Left kidney (tissue), 2 donors: Measurements from ENCODE around the gene LYPLAL1. TPM values are rescaled to one million over a fixed set of nuclear protein-coding genes. Genes with fewer than 3 reads are reported as not detected.
"Not testable (repeated sequence)": the region's sequence is repeated elsewhere in the genome, so short reads cannot be mapped to it uniquely, and the experiment has no call there.

Source experiments
- DNase-seq: peaks from one replicate; pipeline ENCODE4 v3.0.0-alpha.2; 2013
- polyA plus RNA-seq: library from polyadenylated mRNA; unstranded; fragments of 120-200 nt; gene quantifications from one replicate; pipeline ENCODE4 v1.2.1, GENCODE V29; 2013; ENCODE audit not compliant: insufficient read length

The LYPLAL1 gene
- polyA plus RNA-seq, 1 donor: 62.3 TPM

- no peak for DNase-seq
Measured at GRCh38 chr1:219206350-219206749, 32.7 kb downstream of the LYPLAL1 start.

GRCh38 chr1:219209578-219209977 is 35.9 kb downstream of the LYPLAL1 start:
- no peak for DNase-seq

DNA sequence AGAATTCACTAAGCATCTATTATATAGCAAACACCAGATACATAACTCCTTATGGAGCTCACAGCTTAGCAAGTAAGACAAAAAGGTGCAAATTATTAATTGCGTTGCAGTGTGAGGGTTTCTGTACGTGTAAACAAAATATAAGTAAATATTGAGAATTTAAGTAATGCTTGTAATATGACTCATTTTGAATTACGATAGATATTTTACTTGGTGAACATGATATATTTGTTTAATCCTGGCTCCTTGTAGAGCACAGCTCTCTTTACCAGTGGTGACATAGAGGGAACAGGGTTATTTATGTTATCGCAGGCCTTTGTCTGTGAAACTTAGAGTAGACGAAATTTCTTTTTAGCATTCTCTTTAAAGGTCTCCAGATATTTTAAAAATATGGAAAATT is 36.4 kb downstream of the LYPLAL1 start:
- DNase-seq: no peak

GRCh38 chr1:219215477-219215876 is 41.8 kb downstream of the LYPLAL1 start:
- DNase-seq: no peak

DNA sequence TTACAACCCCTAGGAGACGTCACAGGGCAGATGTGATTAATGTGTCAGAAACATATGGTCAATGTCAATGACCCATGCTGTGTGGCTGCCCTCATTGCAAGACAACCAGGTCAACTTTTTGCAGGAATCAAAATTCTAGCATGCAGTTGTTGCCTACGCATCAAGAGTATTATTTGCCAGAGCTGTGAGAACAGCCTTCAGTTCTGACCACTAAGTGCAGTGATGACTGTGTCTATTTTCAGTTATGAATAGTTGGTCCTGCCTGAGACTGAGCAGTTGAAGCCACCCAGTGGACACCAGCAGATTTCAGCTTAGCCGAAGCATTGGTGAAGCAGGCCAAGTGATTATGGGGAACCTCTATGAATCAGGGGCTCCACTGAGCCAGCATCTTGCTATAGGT is 47.3 kb downstream of the LYPLAL1 start:
- no peak for DNase-seq

- no peak for DNase-seq
Measured at GRCh38 chr1:219223496-219223895, 49.8 kb downstream of the LYPLAL1 start.

- DNase-seq: no peak
Measured at GRCh38 chr1:219226196-219226595, 52.5 kb downstream of the LYPLAL1 start.

- DNase-seq: no peak
Measured at GRCh38 chr1:219227360-219228057, 53.8 kb downstream of the LYPLAL1 start.

- no peak for DNase-seq
Measured at GRCh38 chr1:219228058-219228419, 54.4 kb downstream of the LYPLAL1 start.

DNA sequence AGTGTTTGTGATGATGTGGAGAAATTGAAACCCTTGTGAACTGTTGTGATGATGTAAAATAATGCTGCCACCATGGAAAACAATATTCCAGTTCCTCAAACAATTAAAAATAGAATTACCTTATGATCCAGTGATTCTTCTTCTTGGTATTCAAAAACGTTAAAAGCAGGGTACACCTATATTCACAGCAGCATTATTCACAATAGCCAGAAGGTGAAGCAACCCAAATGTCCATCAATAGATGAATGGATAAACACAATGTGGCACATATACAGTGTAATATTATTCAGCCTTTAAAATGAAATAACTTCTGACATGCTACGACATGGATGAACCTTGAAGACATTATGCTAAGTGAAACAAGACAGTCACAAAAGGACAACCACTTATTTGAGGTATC is 59.2 kb downstream of the LYPLAL1 start:
- DNase-seq: no peak

GRCh38 chr1:219235903-219236481 is 62.3 kb downstream of the LYPLAL1 start:
- DNase-seq: no peak

DNA sequence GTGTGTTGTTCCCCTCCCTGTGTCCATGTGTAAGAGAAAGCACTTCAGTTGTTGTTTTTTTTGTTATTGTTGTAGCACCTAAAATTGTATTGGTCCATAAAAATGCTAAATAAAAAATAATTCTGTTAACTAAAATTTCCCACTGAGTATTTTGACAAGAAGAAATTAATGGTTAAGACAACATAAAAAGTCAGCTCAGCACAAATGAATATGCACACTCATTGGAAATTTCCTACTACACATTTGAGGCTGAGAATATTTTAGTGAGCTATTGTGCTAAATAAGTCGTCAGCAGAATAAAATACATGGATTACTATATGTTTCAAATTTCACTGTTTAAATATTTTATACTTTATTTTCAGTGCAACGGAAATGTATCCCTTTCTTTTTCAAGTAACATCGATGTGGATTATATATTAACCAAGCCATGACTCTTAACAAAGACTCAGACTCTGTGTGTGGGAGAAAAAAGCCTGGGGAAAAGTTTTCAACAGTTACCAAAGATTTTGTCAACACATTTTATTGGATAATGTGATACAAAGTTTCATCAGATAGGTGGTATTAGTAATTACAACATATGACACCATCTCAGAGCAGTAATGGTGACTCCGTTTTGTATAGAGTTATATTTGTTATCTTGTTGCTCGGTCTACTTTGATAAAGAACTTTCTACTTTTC is 63.4 kb downstream of the LYPLAL1 start:
- peak; percentile 7 for DNase-seq

GRCh38 chr1:219239518-219239917 is 65.8 kb downstream of the LYPLAL1 start:
- no peak for DNase-seq

GRCh38 chr1:219244864-219245263 is 71.2 kb downstream of the LYPLAL1 start:
- DNase-seq: no peak

DNA sequence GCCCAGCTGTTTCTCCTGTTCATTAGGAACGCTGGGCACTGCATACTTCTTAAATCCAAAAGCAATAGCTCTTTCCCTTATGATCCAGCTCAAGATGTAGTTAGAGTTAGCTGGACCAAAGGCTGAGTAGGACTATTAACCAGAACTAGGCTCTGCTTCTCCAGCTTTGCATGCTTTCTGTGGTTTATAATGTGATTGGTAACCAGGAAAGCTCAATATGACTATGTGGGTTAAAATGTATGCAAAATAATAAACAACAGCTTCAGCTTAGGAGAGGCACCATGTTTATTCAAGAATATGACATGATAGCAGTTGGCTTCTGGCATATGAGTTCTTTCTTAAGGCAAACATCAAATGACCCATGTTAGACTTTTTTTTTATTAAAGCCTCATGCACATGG is 73.8 kb downstream of the LYPLAL1 start:
- no peak for DNase-seq

GRCh38 chr1:219250468-219250867 is 76.8 kb downstream of the LYPLAL1 start:
- not testable (repeated sequence) for DNase-seq

- DNase-seq: no peak
Measured at GRCh38 chr1:219257751-219258150, 84.1 kb downstream of the LYPLAL1 start.

DNA sequence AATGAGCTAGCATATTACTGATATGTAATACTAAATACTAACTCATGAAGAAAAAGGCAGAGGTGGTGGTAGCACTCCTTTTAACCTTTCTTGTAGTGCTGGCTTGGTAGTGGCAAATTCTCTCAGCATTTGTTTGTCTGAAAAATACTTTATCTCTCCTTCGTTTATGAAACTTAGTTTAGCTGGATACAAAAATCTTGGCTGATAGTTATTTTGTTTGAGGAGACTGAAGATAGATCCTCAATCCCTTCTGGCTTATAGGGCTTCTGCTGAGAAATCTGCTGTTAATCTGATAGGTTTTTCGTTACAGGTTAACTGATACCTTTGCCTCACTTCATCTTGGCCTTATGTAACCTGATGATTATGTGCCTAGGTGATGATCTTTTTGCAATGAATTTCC is 87.8 kb downstream of the LYPLAL1 start:
- no peak for DNase-seq
